GM23338 (cell line): ENCODE measurements around the gene TTBK2. TPM values are rescaled to one million over a fixed set of nuclear protein-coding genes. Genes with fewer than 3 reads are reported as not detected.

ENCODE experiments used
- ATAC-seq: fragments of 200-7000 bp; cut with Tn5 transposase; 3 replicates; pipeline ENCODE4 v1.9.1; 2020
- DNase-seq: peaks from one replicate; pipeline ENCODE4 v3.0.0-alpha.2; 2015; ENCODE audit warnings: low spot score
- H2AFZ ChIP-seq: fragments of 200-600 bp; sonication (generic); 2 replicates; pipeline ENCODE4 v1.8.0; 2016; ENCODE audit warnings: antibody characterized with exemption, mild to moderate bottlenecking, moderate library complexity
- H3F3A ChIP-seq: fragments of 200-600 bp; sonication (generic); replicated peaks from 2 replicates; pipeline ENCODE4 v1.8.0; 2017; ENCODE audit warnings: antibody characterized with exemption, mixed run types, low read depth
- H3K27ac ChIP-seq: fragments of 200-600 bp; sonication (generic); 2 replicates; pipeline ENCODE4 v1.6.1; 2016; ENCODE audit warnings: low read depth
- H3K27me3 ChIP-seq: fragments of 200-600 bp; sonication (generic); 2 replicates; pipeline ENCODE4 v1.8.0; 2016; ENCODE audit warnings: mild to moderate bottlenecking, mixed run types, moderate library complexity; ENCODE audit not compliant: insufficient read depth
- H3K36me3 ChIP-seq: fragments of 200-600 bp; sonication (generic); 2 replicates; pipeline ENCODE4 v1.8.0; 2016; ENCODE audit warnings: mild to moderate bottlenecking; ENCODE audit not compliant: insufficient read depth
- H3K4me1 ChIP-seq: fragments of 200-600 bp; sonication (generic); 2 replicates; pipeline ENCODE4 v1.8.0; 2016; ENCODE audit warnings: mild to moderate bottlenecking, moderate library complexity; ENCODE audit not compliant: insufficient read depth
- H3K4me2 ChIP-seq: fragments of 200-600 bp; sonication (generic); 2 replicates; pipeline ENCODE4 v1.7.1; 2017; ENCODE audit warnings: mixed run types
- H3K4me3 ChIP-seq: fragments of 200-600 bp; sonication (generic); 2 replicates; pipeline ENCODE4 v1.6.1; 2016; ENCODE audit warnings: mixed run types
- H3K79me2 ChIP-seq: fragments of 200-600 bp; sonication (generic); replicated peaks from 2 replicates; pipeline ENCODE4 v1.8.0; 2017; ENCODE audit warnings: mild to moderate bottlenecking; ENCODE audit not compliant: insufficient read depth
- H3K9me2 ChIP-seq: fragments of 200-600 bp; sonication (generic); 2 replicates; pipeline ENCODE4 v1.8.0; 2017; ENCODE audit not compliant: insufficient read depth
- H4K20me1 ChIP-seq: fragments of 200-600 bp; sonication (generic); replicated peaks from 2 replicates; pipeline ENCODE4 v1.8.0; 2017; ENCODE audit warnings: mild to moderate bottlenecking; ENCODE audit not compliant: insufficient read depth
- H3K27ac Mint-ChIP-seq: 2 replicates; pipeline ENCODE4 v1.8.0; 2020; ENCODE audit warnings: inconsistent platforms, mild to moderate bottlenecking, moderate library complexity, mixed read lengths
- H3K27me3 Mint-ChIP-seq: 3 replicates; pipeline ENCODE4 v1.8.0; 2022; ENCODE audit warnings: low read depth, mild to moderate bottlenecking, moderate library complexity, mixed read lengths, inconsistent platforms; ENCODE audit not compliant: insufficient read depth, poor library complexity
- H3K36me3 Mint-ChIP-seq: 3 replicates; pipeline ENCODE4 v1.8.0; 2021; ENCODE audit warnings: low read depth, mild to moderate bottlenecking, inconsistent platforms, moderate library complexity, mixed read lengths
- H3K4me1 Mint-ChIP-seq: 3 replicates; pipeline ENCODE4 v1.8.0; 2020; ENCODE audit warnings: mild to moderate bottlenecking, inconsistent platforms, mixed read lengths
- H3K4me3 Mint-ChIP-seq: 3 replicates; pipeline ENCODE4 v1.8.0; 2021; ENCODE audit warnings: moderate library complexity, mild to moderate bottlenecking, inconsistent platforms, mixed read lengths
- H3K9me3 Mint-ChIP-seq: 3 replicates; pipeline ENCODE4 v1.8.0; 2020; ENCODE audit warnings: moderate library complexity, mild to moderate bottlenecking, inconsistent platforms, mixed read lengths
- CREB1 ChIP-seq: fragments of 250-450 bp; sonication (Bioruptor Pico); IDR thresholded peaks from 2 replicates; pipeline ENCODE4 v1.5.0; 2020; ENCODE audit warnings: low read depth, mild to moderate bottlenecking, moderate library complexity
- CTCF ChIP-seq, 2 experiments: fragments of 200-600 bp in 1 of 2; sonication (generic) in 1 of 2; conservative IDR thresholded peaks; 2 replicates each; pipeline versions ENCODE4 v1.5.1 to v1.6.1; 2016 to 2017; ENCODE audit warnings: antibody characterized with exemption in 2 of 2, low read depth in 2 of 2, mild to moderate bottlenecking in 2 of 2, moderate library complexity in 1 of 2
- ETS1 ChIP-seq: IDR thresholded peaks from 2 replicates; pipeline ENCODE4 v1.6.1; 2016; ENCODE audit warnings: antibody characterized with exemption
- EZH2 ChIP-seq: fragments of 200-600 bp; sonication (generic); IDR thresholded peaks from one replicate; pipeline ENCODE4 v1.8.0; 2017; ENCODE audit warnings: antibody characterized with exemption, mild to moderate bottlenecking, low read depth; ENCODE audit not compliant: unreplicated experiment
- EZH2phosphoT487 ChIP-seq: fragments of 200-600 bp; sonication (generic); IDR thresholded peaks from one replicate; pipeline ENCODE4 v1.8.1; 2018; ENCODE audit warnings: antibody characterized with exemption; ENCODE audit not compliant: unreplicated experiment
- JUNB ChIP-seq: IDR thresholded peaks from one replicate; pipeline ENCODE4 v1.6.1; 2016; ENCODE audit warnings: antibody characterized with exemption; ENCODE audit not compliant: unreplicated experiment
- POLR2AphosphoS5 ChIP-seq: IDR thresholded peaks from 2 replicates; pipeline ENCODE4 v1.6.1; 2016; ENCODE audit warnings: antibody characterized with exemption, low read depth
- REST ChIP-seq: IDR thresholded peaks from one replicate; pipeline ENCODE4 v1.6.1; 2018; ENCODE audit warnings: antibody characterized with exemption; ENCODE audit not compliant: unreplicated experiment
- STAT1 ChIP-seq: IDR thresholded peaks from one replicate; pipeline ENCODE4 v1.6.1; 2016; ENCODE audit warnings: antibody characterized with exemption; ENCODE audit not compliant: unreplicated experiment
- ZNF114 ChIP-seq: fragments of 250-450 bp; sonication (Bioruptor Pico); IDR thresholded peaks from 2 replicates; pipeline ENCODE4 v1.5.0; 2020; ENCODE audit warnings: mild to moderate bottlenecking, moderate library complexity
- ZNF331 ChIP-seq: fragments of 250-450 bp; sonication (Bioruptor Pico); IDR thresholded peaks from 2 replicates; pipeline ENCODE4 v1.5.0; 2020; ENCODE audit warnings: low read depth, mild to moderate bottlenecking, moderate library complexity
- polyA plus RNA-seq: library from polyadenylated mRNA; unstranded; fragments of >200 nt; fragmentation: Nextera tagmentation; extraction: Ambion mirVana; gene quantifications from 2 replicates; pipeline ENCODE4 v1.2.1, GENCODE V29; 2016
- total RNA-seq: library from RNA; depleted of rRNA; stranded (reverse); fragments of >200 nt; shearing (Covaris generic); gene quantifications from 2 replicates; pipeline ENCODE4 v1.2.3, GENCODE V29; 2014

The TTBK2 gene
- total and polyA plus RNA-seq, 2 experiments from 2014 or later: 5.8 to 15.9 TPM

- Histone ChIP-seq H4K20me1 (no peaks in the 10 kb centered on the region), H3K4me2 (no peak overlapping the region), H3F3A (no peaks in the 10 kb centered on the region), H3K27ac (peak overlapping the region; percentile 91), H3K36me3 (no peaks in the 10 kb centered on the region), H3K4me3 (no peak overlapping the region), H3K27me3 (no peaks in the 10 kb centered on the region), H3K4me1 (peaks cover 23% of the 10 kb centered on the region), H3K9me2 (peaks cover 16% of the 10 kb centered on the region; the same call in 1 of the 2 replicates), H2AFZ (no peak overlapping the region), H3K79me2 (peaks cover 47% of the 10 kb centered on the region)
- peaks cover 9% of the 10 kb centered on the region; the same call in 2 of the 3 replicates for H3K4me1 Mint-ChIP-seq
- TF ChIP-seq STAT1: no peak
- TF ChIP-seq EZH2phosphoT487: no peak
- TF ChIP-seq ETS1: no peak
- TF ChIP-seq CREB1: no peak
- no peak for TF ChIP-seq REST
- TF ChIP-seq CTCF (conservative IDR thresholded peaks at IDR 0.05; ENCODE audit: low read depth in 2 of 2): no peak
- TF ChIP-seq JUNB: no peak
- no peak for TF ChIP-seq POLR2AphosphoS5
- TF ChIP-seq ZNF331 (CRISPR knock-in tag): no peak
- no peak for TF ChIP-seq ZNF114
- TF ChIP-seq EZH2: no peak
- H3K4me3 Mint-ChIP-seq: no peak overlapping the region; the same call in 2 of the 3 replicates
- H3K27me3 Mint-ChIP-seq: no peaks in the 10 kb centered on the region
- DNase-seq: no peak
- no peak for ATAC-seq
- H3K9me3 Mint-ChIP-seq: peaks cover 9% of the 10 kb centered on the region
- peak overlapping the region; percentile 77; the same call in 1 of the 2 replicates for H3K27ac Mint-ChIP-seq
- H3K36me3 Mint-ChIP-seq: peaks cover 12% of the 10 kb centered on the region
Observed at GRCh38 chr15:42891569-42891968, 29.0 kb downstream of the TTBK2 start.
